Measurements from ENCODE around the gene TCF12. TPM values are rescaled to one million over a fixed set of nuclear protein-coding genes. Genes with fewer than 3 reads are reported as not detected.

Gene TCF12
- total and polyA plus RNA-seq, 2 of the 8 experiments (the other 6 are each of a cell fraction or from before 2014, with no cell fraction given): 85.8 to 101 TPM

DNA sequence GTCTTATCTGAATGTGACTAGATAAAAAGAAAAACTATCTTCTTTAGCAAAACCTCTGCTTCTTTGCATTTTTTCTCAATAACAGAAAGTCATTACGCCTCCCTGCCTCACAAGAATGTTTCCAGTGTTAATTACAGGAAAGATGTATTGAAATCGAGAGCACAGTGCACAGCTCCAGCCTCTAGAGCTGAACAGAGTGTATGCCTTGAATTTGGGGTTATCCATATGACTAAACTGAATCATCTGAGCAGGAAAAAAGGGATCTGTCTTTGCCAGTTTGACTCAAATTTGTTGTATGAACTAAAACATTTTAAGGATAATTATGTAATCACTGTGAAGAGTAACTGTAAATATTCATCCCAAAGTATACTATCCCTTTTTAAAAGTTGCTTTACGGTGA, 308.7 kb downstream of the TCF12 start:
- H4K5ac ChIP-seq (ENCODE audit: insufficient read length, low read depth, low read length): no peak overlapping the region
- no peak overlapping the region for H2AFZ ChIP-seq (ENCODE audit: low read length)
- H3K4me3 ChIP-seq (ENCODE audit: extremely low read depth in 1 of 4, insufficient read depth in 2 of 4, low read depth in 3 of 4, low read length in 4 of 4): no peak overlapping the region
- no peaks in the 10 kb centered on the region; a peak in 1 of 7 replicates for H3K4me1 ChIP-seq (replicated peaks in 1 of 4; ENCODE audit: control insufficient read depth in 3 of 4, insufficient read depth in 4 of 4, low read length in 3 of 4)
- H3K27ac ChIP-seq (ENCODE audit: low read depth, low read length): no peak overlapping the region
- ChIA-PET CTCF (ENCODE audit: partially characterized antibody) (interaction anchor here (1.1 kb wide), 1 partner anchor 80 kb away, joined by 5 read pairs; no protein-coding TSS in a partner anchor), POLR2A (ENCODE audit: partially characterized antibody) (interaction anchor here (0.9 kb wide), 1 partner anchor 8 kb away, joined by 3 read pairs; no protein-coding TSS in a partner anchor)
- H2BK120ac ChIP-seq (replicated peaks; ENCODE audit: low read depth, low read length): no peak overlapping the region
- no peaks in the 10 kb centered on the region for H3K79me1 ChIP-seq (ENCODE audit: low read depth, low read length)
- H3K9me3 ChIP-seq (ENCODE audit: insufficient read depth in 2 of 2, low read depth in 1 of 2, low read length in 1 of 2): no peaks in the 10 kb centered on the region
- 92% methylated on average over 3 of the region's 3 CpGs; no CpG with 5 or more reads in 1 of the 2 experiments for WGBS, 2 experiments (ENCODE audit: extremely low coverage in 1 of 2, insufficient coverage in 1 of 2, insufficient read length in 1 of 2, insufficient replicate concordance in 2 of 2, low coverage in 1 of 2, low lambda C conversion rate in 2 of 2, missing lambda C conversion rate in 1 of 2)
- no peak overlapping the region for H2AK5ac ChIP-seq (ENCODE audit: low read depth, low read length)
- no peak overlapping the region for H4K8ac ChIP-seq (ENCODE audit: extremely low read depth, insufficient read depth, low read length)
- H3K56ac ChIP-seq (replicated peaks; ENCODE audit: insufficient read length, low read depth, low read length): no peak overlapping the region
- H3K18ac ChIP-seq (ENCODE audit: extremely low read depth, low read length): no peak overlapping the region
- H2BK12ac ChIP-seq (ENCODE audit: low read depth, low read length): no peak overlapping the region
- H4K91ac ChIP-seq (replicated peaks; ENCODE audit: insufficient read length, low read length): no peak overlapping the region
- H3K23me2 ChIP-seq (ENCODE audit: low read depth, low read length): no peaks in the 10 kb centered on the region
- no peak overlapping the region for H3K14ac ChIP-seq (ENCODE audit: insufficient read length)
- no peak overlapping the region for H2BK5ac ChIP-seq (ENCODE audit: low read depth, low read length)
- no peaks in the 10 kb centered on the region for H4K20me1 ChIP-seq (replicated peaks in 1 of 2; ENCODE audit: control insufficient read depth in 1 of 2, insufficient read depth in 2 of 2, low read length in 2 of 2)
- peaks cover 0 to 1% (median under 1%) of the 10 kb centered on the region in 4 experiments; a peak in 2 of 8 replicates for H3K36me3 ChIP-seq (ENCODE audit: control insufficient read depth in 2 of 4, insufficient read depth in 4 of 4, low read length in 3 of 4)
- peaks cover 0 to 53% of the 10 kb centered on the region in 2 experiments; a peak in 2 of 4 replicates for H3K79me2 ChIP-seq (ENCODE audit: control insufficient read depth in 1 of 2, insufficient read depth in 2 of 2, low read length in 2 of 2)
- H2BK20ac ChIP-seq (ENCODE audit: low read length): no peak overlapping the region
- H3K23ac ChIP-seq (ENCODE audit: insufficient read length): no peak overlapping the region
- H3K4me2 ChIP-seq (ENCODE audit: insufficient read depth in 1 of 2, low read depth in 2 of 2, low read length in 2 of 2): no peak overlapping the region
- FAIRE-seq (no peak), DNase-seq (ENCODE audit: low read depth in 1 of 2, low spot score in 2 of 2) (no peak)
- H2BK15ac ChIP-seq (ENCODE audit: low read length): no peak overlapping the region
- no peaks in the 10 kb centered on the region for H3K27me3 ChIP-seq (replicated peaks in 1 of 4; ENCODE audit: control insufficient read depth in 3 of 4, extremely low read depth in 1 of 4, insufficient read depth in 3 of 4, low read length in 3 of 4)
- H3K4ac ChIP-seq (replicated peaks; ENCODE audit: insufficient read length, low read depth, low read length): no peak overlapping the region
- no peak overlapping the region for H3K9ac ChIP-seq (replicated peaks in 1 of 4; ENCODE audit: extremely low read depth in 1 of 4, low read depth in 3 of 4, low read length in 3 of 4)
- no peak for TF ChIP-seq BACH1 (IDR thresholded peaks at IDR 0.05; ENCODE audit: low read length)
- TF ChIP-seq, protein P1, sequence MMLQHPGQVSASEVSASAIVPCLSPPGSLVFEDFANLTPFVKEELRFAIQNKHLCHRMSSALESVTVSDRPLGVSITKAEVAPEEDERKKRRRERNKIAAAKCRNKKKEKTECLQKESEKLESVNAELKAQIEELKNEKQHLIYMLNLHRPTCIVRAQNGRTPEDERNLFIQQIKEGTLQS (IDR thresholded peaks at IDR 0.05; ENCODE audit: insufficient read depth, low read depth, low read length): no peak
- no peak for TF ChIP-seq GTF2F1 (IDR thresholded peaks at IDR 0.05; ENCODE audit: borderline replicate concordance, low read depth, low read length)
- no peak for TF ChIP-seq SIN3A (conservative IDR thresholded peaks at IDR 0.05 in 1 of 2, IDR thresholded peaks at IDR 0.05 in 1 of 2; ENCODE audit: low read depth in 1 of 2, low read length in 2 of 2)
